HG03060 (cell line): Measurements from ENCODE around the gene ITGA11.
"Not testable (repeated sequence)": the region's sequence is repeated elsewhere in the genome, so short reads cannot be mapped to it uniquely, and the experiment has no call there.

Source experiments
- ATAC-seq: cut with Tn5 transposase; IDR thresholded peaks from one replicate; pipeline ENCODE4 v1.9.1; 2021; ENCODE audit warnings: low read depth, moderate number of reproducible peaks; ENCODE audit not compliant: unreplicated experiment

Gene ITGA11

DNA sequence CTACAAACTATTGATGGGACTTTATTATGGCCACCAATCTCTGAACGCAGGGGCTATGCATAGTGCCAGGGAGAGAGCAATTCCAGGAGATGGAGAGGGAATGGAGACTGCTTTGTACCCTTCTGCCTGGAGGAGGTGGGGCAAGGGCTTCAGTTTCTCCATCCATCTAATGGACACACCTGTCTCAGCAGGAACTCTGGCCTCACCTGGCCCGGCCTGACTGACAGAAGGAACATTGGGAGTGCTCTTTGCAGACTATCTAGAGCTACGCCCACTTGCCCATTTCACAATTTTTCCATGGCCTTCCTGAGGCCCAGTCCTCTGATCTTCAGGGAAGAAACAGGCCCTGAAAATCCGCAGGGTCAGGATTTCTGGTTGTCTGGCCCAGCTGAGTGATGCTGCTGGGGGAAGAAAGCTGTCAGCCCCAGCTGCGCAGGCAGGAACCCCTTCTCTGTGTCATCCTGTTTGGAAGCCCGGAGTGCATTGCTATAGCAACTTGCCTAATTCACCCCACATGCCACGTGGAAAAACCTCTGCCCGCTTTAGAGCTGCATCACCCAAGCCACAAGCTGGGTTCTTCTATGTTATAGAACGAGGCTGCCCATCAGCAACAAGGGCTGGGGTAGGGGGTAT lies 6.4 kb downstream of the ITGA11 start:
- no peak for ATAC-seq

DNA sequence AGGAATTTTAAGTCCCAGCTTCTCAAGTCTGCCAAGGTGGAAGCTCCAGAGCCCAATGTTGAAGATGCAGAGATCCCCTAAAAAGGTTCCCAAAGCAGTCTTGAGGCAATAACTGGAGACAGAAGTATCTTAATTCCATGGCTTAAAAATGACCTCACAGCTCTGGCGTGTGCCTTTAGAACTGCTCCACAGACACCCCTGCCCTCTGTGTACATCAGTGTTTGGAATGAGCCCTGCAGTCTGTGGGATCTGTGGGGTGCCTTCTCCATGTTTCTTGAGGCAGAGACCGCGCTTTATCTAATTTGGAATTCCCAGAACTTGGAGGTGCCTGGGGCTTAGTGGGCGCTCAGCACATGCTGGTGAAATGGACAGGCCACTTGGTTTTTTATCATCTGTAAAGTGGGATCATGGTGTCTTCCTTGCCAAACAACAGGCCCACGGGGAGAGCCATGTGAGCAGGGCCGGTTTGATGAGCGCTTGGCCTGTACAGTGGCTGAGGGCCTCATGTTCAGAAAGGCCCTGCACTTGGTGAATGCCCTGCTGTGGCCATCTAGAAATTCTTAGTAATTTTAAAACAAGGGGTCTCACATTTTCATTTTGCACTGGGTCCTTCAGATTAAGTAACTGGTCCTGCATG lies 7.1 kb downstream of the ITGA11 start:
- no peak for ATAC-seq

DNA sequence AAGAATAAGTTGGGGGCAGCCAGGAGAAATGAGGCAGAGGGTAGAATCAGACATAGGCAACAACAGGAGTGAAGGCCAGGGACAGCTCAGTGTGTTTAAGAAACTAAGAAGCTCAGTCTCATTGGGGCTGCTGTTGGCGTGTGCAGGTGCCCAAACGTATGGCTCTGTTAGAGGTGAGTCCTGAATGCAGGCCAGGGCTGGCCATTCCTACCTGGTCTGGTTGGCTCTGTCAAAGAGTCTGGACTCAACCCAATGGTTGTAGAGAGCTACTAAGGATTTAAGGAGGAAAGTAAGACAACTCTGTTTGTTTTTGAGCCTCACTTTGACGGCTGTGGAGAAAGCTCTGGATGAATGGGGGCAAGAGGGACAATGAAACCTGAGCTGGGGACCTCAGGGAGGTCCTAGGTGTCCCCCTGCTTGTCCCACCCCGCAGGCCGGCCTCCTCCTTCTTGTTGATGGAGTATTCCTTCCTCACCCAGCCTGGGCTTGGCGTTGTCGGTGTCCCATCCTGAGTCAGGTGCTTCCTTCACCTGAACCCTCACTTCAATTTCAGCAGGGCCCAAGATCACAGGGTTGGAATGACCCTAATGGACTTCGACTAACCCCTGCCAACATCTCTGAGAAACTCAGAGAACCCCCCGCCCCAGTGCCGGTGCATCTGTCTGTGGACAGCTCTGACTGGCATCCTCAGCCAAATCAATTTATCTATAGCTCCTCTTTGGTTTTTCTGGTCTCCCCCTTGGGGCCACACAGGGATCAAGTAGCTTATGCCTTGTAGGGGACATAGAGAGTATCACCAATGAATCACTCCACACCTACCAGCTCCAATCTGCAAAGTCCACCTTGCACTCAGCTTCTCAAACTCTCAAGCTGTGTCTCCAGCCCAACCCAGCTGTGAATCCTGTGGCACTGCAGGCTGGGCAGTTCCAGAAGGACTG lies 8.3 kb downstream of the ITGA11 start:
- no peak for ATAC-seq

GRCh38 chr15:68422403-68423145 lies 9.4 kb downstream of the ITGA11 start:
- ATAC-seq: not testable (repeated sequence)

DNA sequence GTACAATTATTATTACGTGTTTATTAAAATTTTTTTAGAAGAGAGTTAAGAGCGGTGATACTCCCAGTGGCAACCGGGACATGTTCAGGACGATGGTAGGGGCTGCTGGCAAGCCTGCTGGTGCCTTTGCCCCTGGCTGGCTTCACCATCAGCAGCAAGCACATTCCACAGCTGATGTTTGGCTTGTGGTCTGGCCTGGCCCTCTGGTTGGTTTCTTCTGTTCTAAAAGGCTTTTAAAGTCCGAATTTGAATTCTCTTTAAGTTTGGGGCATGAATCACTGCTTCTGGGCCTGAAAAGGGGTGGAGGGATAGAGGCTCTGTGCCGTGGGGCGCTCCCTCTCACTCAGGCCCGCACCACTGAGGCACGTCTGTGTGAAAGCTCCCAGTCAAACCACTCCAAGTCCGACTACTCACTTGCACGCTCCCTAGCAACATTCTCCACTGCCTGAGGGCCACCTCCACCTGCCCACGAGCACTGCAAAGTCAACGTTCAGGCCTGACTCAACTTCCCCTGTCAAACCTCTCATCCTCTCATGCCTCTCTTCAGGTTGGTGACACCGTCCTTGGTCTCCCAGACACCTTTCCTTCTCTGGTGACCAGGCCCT lies 10.1 kb downstream of the ITGA11 start:
- no peak for ATAC-seq

DNA sequence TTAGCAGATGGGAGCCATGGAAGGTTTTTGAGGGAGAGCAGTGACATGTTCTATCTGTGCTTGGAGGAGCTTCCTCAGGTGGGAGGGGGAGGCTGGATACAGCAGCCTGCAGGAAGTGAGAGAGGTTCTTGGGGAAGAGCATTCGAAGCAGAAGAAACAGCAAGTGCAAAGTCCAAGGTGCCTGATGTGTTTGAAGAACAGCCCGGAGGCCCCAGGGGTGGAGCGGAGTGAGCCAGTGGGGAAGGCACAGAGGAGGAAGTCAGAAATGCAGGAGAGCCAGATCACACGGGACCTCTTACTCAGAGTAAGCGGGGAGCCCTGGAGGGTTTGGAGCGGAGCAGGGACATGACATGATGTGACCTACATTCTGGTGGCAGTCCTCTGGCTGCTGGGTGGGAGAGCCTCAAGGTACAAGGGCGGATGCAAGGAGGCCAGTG lies 10.8 kb downstream of the ITGA11 start:
- no peak for ATAC-seq

GRCh38 chr15:68420186-68420684 lies 11.7 kb downstream of the ITGA11 start:
- ATAC-seq: no peak

- no peak for ATAC-seq
These were observed 12.4 kb downstream of the ITGA11 start for GRCh38 chr15:68419301-68420175.

DNA sequence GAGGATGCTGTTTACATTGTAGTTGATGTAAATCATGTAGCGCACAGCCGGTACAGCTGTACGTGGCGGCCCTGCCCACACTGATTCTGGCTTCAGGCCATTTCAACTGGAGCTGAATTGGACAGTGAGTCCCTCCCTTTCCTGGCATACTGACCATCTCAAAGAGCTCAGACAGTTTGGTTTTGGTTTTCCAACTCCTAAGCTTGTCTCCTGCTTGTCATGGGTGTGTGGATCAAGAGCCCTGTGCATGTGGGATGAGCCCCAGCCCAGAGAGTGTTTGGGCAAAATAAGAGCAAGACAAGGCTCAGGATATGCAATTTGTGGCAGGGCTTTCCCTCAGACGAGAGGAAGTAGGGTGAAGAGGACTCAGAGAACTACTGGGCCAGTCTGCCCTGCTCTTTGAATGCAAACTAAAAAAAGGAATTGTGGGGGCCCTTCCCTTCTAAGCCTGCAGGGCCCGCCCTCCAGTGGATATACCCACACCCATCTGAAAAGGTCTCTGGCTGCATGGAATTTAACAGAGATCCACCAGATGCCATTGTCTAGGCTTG lies 13.3 kb downstream of the ITGA11 start:
- ATAC-seq: no peak

- ATAC-seq: no peak
These were observed 14.1 kb downstream of the ITGA11 start for GRCh38 chr15:68417897-68418296.

DNA sequence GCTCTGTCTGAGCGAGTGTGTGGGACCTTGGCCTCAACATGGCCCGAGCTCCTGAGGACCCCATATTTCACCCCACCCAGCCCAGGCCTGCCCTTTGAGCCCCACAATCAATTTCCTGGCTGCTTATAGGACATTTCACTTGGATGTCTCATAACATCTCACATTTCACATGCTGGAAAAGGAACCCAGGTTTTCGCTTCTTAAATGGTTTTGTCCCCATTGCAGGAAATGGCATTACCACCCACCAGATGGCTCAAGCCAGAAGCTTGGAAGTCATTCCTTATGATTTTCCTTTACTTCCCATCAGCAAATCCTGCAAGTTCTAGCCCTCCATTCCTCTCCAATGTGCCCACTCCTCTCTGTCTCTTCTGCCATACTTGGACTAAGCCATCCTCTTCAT lies 14.9 kb downstream of the ITGA11 start:
- ATAC-seq: no peak

DNA sequence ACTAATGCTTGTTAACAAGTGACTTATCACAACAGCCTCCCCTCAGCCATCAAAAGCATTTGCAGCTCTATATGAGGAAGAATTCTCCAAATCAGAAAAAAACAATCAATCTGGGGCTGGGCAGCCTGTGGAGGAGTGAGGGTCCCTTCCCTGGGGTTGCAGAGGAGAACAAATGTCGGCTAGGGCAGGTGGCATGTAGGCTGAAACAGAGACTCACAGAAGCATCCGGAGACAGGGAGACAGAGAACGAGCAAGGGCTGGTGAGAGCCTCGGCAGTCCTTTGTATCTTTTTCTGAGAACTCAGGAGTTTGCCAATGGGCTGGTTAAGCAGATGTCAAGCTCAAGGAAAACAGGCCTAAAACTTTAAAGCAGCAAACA lies 15.8 kb downstream of the ITGA11 start:
- ATAC-seq: no peak

DNA sequence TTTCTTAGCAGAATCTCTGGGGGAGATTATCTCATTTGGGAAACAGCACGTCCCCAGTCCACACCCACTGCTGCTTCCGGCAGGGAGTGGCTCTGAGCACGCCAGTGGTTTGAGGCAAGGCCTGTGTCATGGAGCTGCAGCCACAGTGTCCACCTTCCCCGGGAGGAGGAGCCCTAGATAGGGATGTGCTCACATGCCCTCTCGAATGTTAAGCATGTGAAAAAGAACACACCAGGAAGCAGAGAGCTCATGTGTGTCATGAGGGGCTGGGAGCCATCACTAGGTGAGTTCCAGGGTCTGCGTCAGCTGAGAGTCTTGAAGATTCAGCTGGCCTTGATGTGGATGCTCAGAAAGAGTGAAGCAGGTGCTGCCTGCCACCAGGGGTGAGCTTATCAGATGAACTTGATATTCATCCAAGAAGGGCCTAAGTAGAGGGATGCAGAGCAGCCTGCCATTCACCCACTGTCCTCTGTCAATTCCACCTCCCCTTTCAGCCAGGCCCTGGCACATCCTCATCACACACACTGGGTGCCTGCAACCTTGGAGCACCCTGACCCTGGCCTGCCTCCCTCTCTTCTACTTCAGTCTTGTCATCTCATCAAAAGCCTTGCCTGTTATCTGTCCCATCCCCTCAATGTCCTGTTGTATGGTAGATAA lies 16.3 kb downstream of the ITGA11 start:
- ATAC-seq: no peak

DNA sequence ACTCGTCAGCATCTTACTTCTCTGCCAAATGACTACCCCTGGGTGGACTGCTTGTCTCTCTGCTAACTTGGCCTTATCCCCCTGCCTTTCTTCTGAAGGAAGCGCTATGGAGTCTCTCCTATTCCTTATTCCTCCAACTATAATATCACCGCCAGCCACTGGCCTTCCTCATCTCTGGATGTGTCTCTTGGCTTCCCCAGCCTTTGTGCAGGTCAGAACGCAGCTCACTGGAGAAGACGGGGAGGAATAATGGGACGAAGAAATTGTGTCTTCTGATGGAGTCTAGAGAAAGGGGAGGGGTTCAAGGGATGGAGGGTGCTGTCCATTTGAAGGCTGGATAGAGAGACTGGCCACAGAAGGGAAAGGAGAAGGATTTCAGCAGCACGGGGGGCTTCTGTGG lies 16.9 kb downstream of the ITGA11 start:
- ATAC-seq: no peak

GRCh38 chr15:68414591-68414990 lies 17.4 kb downstream of the ITGA11 start:
- ATAC-seq: no peak

- ATAC-seq: no peak
These were observed 17.8 kb downstream of the ITGA11 start for GRCh38 chr15:68414206-68414555.

- ATAC-seq: no peak
These were observed 18.4 kb downstream of the ITGA11 start for GRCh38 chr15:68413363-68414205.

- no peak for ATAC-seq
These were observed 19.7 kb downstream of the ITGA11 start for GRCh38 chr15:68412218-68412617.
